OCI-LY7 (cell line): ENCODE measurements around the gene CXorf38.

Source experiments
- EZH2phosphoT487 ChIP-seq: fragments of 200-600 bp; sonication (generic); IDR thresholded peaks from 2 replicates; pipeline ENCODE4 v1.6.1; 2018; ENCODE audit warnings: low read depth, borderline replicate concordance, mild to moderate bottlenecking, mixed run types, antibody characterized with exemption, low read length, moderate library complexity, mixed read lengths
- TF ChIP-seq, protein P1 (sequence below): fragments of 200-600 bp; sonication (generic); conservative IDR thresholded peaks from 2 replicates; pipeline ENCODE4 v1.5.1; 2014; ENCODE audit warnings: mild to moderate bottlenecking, antibody characterized with exemption, low read length, moderate library complexity, mixed read lengths

DNA sequence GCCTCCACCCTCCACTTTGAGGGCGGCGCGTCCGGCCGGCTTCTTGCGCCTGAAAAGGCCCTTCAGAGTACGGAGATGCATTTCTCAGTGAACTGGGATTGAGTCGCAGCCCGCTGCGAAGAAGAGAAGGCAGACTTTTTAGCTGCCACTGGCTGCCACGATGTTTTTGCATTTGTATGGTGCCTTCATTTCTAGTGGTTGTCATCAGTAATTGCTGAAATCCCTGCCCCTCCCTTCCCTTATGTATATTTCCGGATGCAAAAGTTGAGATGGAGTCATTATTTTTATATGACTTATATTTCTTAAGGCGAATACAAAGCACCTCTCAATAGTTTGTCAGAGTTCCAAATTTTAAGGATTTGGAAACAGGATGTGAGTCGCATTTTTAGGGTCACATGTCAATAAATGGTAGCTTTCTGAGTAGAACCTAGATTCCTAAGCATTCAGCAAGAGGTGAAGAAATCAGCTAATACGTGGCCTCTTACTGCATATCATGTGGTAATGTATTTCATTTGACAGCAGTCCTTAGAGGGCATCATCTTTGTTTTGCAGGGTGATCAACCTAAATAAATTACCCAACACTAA, 65.9 kb downstream of the CXorf38 start:
- TF ChIP-seq, protein P1, sequence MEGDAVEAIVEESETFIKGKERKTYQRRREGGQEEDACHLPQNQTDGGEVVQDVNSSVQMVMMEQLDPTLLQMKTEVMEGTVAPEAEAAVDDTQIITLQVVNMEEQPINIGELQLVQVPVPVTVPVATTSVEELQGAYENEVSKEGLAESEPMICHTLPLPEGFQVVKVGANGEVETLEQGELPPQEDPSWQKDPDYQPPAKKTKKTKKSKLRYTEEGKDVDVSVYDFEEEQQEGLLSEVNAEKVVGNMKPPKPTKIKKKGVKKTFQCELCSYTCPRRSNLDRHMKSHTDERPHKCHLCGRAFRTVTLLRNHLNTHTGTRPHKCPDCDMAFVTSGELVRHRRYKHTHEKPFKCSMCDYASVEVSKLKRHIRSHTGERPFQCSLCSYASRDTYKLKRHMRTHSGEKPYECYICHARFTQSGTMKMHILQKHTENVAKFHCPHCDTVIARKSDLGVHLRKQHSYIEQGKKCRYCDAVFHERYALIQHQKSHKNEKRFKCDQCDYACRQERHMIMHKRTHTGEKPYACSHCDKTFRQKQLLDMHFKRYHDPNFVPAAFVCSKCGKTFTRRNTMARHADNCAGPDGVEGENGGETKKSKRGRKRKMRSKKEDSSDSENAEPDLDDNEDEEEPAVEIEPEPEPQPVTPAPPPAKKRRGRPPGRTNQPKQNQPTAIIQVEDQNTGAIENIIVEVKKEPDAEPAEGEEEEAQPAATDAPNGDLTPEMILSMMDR: no peak
- TF ChIP-seq EZH2phosphoT487: no peak
